ENCODE results near the gene DUSP22. TPM values are rescaled to one million over a fixed set of nuclear protein-coding genes. Genes with fewer than 3 reads are reported as not detected.

DUSP22 gene
- total and polyA plus RNA-seq, 2 donors (not counting 1 experiment from before 2014, with no cell fraction given): 117 to 133 TPM

DNA sequence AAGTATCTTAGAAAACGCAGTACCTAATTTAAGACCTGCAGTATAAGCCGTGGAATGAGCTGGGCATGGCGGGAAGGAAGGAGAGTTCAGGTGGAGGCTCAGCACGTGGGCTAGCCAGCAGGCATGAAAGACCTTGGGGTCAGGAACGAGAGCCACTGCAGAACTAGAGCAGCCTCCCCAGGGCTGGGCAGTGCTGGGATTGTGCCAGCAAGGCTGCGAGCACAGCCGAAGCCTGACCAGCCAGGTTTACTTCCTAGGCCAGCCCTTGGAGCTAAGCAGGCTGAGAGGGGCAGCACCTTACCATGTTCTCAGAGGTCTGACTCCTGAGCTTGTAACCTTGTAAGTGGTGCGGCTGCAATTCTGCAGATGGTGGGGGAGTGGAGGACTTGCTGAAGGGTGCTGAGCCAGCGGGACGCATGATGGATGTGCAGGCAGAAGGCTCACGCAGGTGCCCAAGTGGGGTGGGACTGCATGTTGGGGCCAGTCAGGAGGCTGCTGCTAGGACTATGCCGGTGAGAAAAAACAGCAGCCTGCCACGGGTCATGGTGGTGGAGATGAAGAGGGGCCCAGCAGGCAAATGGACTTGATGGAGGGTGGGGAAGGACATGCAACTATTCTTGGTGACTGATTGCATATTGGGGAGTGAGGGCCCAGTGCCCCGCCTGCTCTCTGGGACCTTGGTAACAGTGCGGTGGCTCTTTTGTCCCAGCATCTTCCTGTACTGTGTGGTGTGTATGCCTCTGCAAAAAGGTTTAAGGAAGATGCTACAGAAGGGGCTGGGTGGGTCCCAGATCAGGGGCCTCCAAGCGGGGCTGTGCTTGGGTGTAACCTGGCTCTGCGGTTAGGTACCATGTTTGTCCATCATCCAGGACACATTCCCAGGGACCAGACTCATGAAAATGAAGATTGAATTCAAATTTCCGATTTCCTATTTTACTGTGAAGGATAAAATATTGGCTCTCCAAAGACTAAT, 61.6 kb downstream of the DUSP22 start:
- WGBS (ENCODE audit: insufficient coverage): 89% methylated on average over 18 of the region's 18 CpGs
- ChIA-PET POLR2A (interaction anchor here (0.7 kb wide), 1 partner anchor 44 kb away, joined by 3 read pairs; no protein-coding TSS in a partner anchor), CTCF (no interaction called here)
- Histone ChIP-seq H3K9me3 (ENCODE audit: control extremely low read depth in 1 of 3, control insufficient read depth in 2 of 3, insufficient read depth in 1 of 3, low read length in 2 of 3) (peaks cover 0 to 49% (median 0%) of the 10 kb centered on the region in 3 donors), H3K4me3 (ENCODE audit: control extremely low read depth in 1 of 5, extremely low read depth in 1 of 5, insufficient read depth in 1 of 5, low read depth in 2 of 5, low read length in 4 of 5) (no peak overlapping the region), H3K36me3 (replicated peaks in 1 of 2; ENCODE audit: control extremely low read depth in 1 of 2, control insufficient read depth in 1 of 2, extremely low read depth in 1 of 2, insufficient read depth in 2 of 2, low read length in 1 of 2) (peaks cover 0 to 43% of the 10 kb centered on the region in 2 experiments), H3K27me3 (replicated peaks in 1 of 4; ENCODE audit: control extremely low read depth in 1 of 4, control insufficient read depth in 3 of 4, insufficient read depth in 4 of 4, low read length in 3 of 4) (no peaks in the 10 kb centered on the region), H3K79me2 (ENCODE audit: control insufficient read depth, insufficient read depth, low read length) (peaks cover 29% of the 10 kb centered on the region), H3K4me1 (ENCODE audit: control insufficient read depth in 2 of 2, insufficient read depth in 2 of 2, low read length in 2 of 2) (peaks cover 41 to 59% of the 10 kb centered on the region in 2 donors), H4K20me1 (ENCODE audit: control insufficient read depth, insufficient read depth, low read length, poor library complexity, severe bottlenecking) (no peaks in the 10 kb centered on the region), H3K9ac (ENCODE audit: low read length) (no peak overlapping the region), H3K27ac (ENCODE audit: low read length in 2 of 2) (no peak overlapping the region), H2AFZ (ENCODE audit: insufficient read depth, low read depth, low read length, poor library complexity, severe bottlenecking) (no peak overlapping the region), H3K4me2 (replicated peaks; ENCODE audit: low read depth, low read length, poor library complexity, severe bottlenecking) (no peak overlapping the region)
- ATAC-seq (ENCODE audit: low read depth) (no peak), DNase-seq (no peak)
- H3K27ac Mint-ChIP-seq: no peak overlapping the region
- intact Hi-C loops (cut with micrococcal nuclease): no loop called here
- peaks cover 54% of the 10 kb centered on the region for H3K4me1 Mint-ChIP-seq
- H3K4me3 Mint-ChIP-seq: no peak overlapping the region
- H3K9me3 Mint-ChIP-seq (ENCODE audit: insufficient read depth): no peaks in the 10 kb centered on the region
- TF ChIP-seq EZH2 (IDR thresholded peaks at IDR 0.05; ENCODE audit: borderline replicate concordance, insufficient read depth, low read depth, low read length, poor library complexity, severe bottlenecking): no peak
- no peaks in the 10 kb centered on the region for H3K27me3 Mint-ChIP-seq

DNA sequence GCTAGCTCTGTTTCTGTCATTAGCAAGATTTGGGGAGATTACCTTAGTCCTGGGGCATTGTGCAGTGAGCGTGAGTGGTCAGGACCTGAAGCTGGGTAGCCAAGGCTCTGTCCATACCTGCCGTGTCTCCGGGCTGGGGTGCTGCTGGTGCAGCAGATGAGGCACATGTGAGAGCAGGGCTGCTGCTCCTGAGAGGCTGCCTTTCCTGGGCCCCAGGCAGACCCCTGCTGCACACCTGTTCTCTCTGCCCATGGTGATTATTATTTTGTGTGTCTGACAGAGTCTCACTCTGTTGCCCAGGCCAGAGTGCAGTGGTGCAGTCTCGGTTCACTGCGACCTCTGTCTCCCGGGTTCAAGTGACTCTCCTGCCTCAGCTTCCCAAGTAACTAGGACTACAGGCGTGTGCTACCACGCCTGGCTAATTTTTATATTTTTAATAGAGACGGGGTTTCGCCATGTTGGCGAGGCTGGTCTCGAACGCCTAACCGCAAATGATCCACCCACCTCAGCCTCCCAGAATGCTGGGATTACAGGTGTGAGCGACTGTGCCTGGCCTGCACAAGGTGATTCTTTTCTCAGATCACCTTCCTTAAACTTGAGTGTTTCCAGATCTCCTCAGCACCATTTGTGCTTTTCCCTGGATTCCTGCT, 62.5 kb downstream of the DUSP22 start:
- no peak for DNase-seq

More for the DNA sequence above, 62.5 kb downstream of the DUSP22 start:
- TF ChIP-seq EZH2 (IDR thresholded peaks at IDR 0.05; ENCODE audit: borderline replicate concordance, insufficient read depth, low read depth, low read length, poor library complexity, severe bottlenecking): no peak
- TF ChIP-seq, protein P1, sequence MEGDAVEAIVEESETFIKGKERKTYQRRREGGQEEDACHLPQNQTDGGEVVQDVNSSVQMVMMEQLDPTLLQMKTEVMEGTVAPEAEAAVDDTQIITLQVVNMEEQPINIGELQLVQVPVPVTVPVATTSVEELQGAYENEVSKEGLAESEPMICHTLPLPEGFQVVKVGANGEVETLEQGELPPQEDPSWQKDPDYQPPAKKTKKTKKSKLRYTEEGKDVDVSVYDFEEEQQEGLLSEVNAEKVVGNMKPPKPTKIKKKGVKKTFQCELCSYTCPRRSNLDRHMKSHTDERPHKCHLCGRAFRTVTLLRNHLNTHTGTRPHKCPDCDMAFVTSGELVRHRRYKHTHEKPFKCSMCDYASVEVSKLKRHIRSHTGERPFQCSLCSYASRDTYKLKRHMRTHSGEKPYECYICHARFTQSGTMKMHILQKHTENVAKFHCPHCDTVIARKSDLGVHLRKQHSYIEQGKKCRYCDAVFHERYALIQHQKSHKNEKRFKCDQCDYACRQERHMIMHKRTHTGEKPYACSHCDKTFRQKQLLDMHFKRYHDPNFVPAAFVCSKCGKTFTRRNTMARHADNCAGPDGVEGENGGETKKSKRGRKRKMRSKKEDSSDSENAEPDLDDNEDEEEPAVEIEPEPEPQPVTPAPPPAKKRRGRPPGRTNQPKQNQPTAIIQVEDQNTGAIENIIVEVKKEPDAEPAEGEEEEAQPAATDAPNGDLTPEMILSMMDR (IDR thresholded peaks at IDR 0.05): no peak
- WGBS (ENCODE audit: insufficient coverage): 90% methylated on average over 15 of the region's 15 CpGs
- no peak overlapping the region for H2AFZ ChIP-seq (ENCODE audit: insufficient read depth, low read depth, low read length, poor library complexity, severe bottlenecking)
- H3K9me3 ChIP-seq (ENCODE audit: control extremely low read depth in 1 of 3, control insufficient read depth in 2 of 3, insufficient read depth in 1 of 3, low read length in 2 of 3): peaks cover 0 to 42% (median 0%) of the 10 kb centered on the region in 3 donors
- H3K9ac ChIP-seq (ENCODE audit: low read length): no peak overlapping the region
- H3K27me3 ChIP-seq (replicated peaks in 1 of 4; ENCODE audit: control extremely low read depth in 1 of 4, control insufficient read depth in 3 of 4, insufficient read depth in 4 of 4, low read length in 3 of 4): no peaks in the 10 kb centered on the region
- H3K4me1 ChIP-seq (ENCODE audit: control insufficient read depth in 2 of 2, insufficient read depth in 2 of 2, low read length in 2 of 2): peaks cover 46 to 59% of the 10 kb centered on the region in 2 donors
- no peaks in the 10 kb centered on the region for H3K27me3 Mint-ChIP-seq
- H3K4me2 ChIP-seq (replicated peaks; ENCODE audit: low read depth, low read length, poor library complexity, severe bottlenecking): no peak overlapping the region
- no peak overlapping the region for H3K27ac ChIP-seq (ENCODE audit: low read length in 2 of 2)
- intact Hi-C loops (cut with micrococcal nuclease): no loop called here
- POLR2A ChIA-PET: interaction anchor here (0.7 kb wide), 1 partner anchor 45 kb away, joined by 3 read pairs; no protein-coding TSS in a partner anchor
- no peaks in the 10 kb centered on the region for H3K9me3 Mint-ChIP-seq (ENCODE audit: insufficient read depth)
- H3K27ac Mint-ChIP-seq: peak overlapping the region; percentile 66
- H3K36me3 ChIP-seq (replicated peaks in 1 of 2; ENCODE audit: control extremely low read depth in 1 of 2, control insufficient read depth in 1 of 2, extremely low read depth in 1 of 2, insufficient read depth in 2 of 2, low read length in 1 of 2): peaks cover 0 to 35% of the 10 kb centered on the region in 2 experiments
- H3K4me3 ChIP-seq (ENCODE audit: control extremely low read depth in 1 of 5, extremely low read depth in 1 of 5, insufficient read depth in 1 of 5, low read depth in 2 of 5, low read length in 4 of 5): no peak overlapping the region
- H3K4me3 Mint-ChIP-seq: no peak overlapping the region
- CTCF ChIA-PET: interaction anchor here (1.6 to 2.2 kb wide), 2 partner anchors 62 to 166 kb away, joined by 6 to 7 read pairs; partner anchors contain the start of gene DUSP22
- no peaks in the 10 kb centered on the region for H4K20me1 ChIP-seq (ENCODE audit: control insufficient read depth, insufficient read depth, low read length, poor library complexity, severe bottlenecking)
- peaks cover 52% of the 10 kb centered on the region for H3K4me1 Mint-ChIP-seq
- ATAC-seq (ENCODE audit: low read depth): no peak
- peaks cover 21% of the 10 kb centered on the region for H3K79me2 ChIP-seq (ENCODE audit: control insufficient read depth, insufficient read depth, low read length)
